ENCODE results near the gene CELSR1. TPM values are rescaled to one million over a fixed set of nuclear protein-coding genes. Genes with fewer than 3 reads are reported as not detected.
"Not testable (repeated sequence)": the region's sequence is repeated elsewhere in the genome, so short reads cannot be mapped to it uniquely, and the experiment has no call there.

Gene CELSR1
- total RNA-seq, 4 donors from 2014 or later: 18.4 to 56.0 (median 31.0) TPM

- no peak overlapping the region for H3K4me3 ChIP-seq (replicated peaks in 1 of 3)
- intact Hi-C loops (cut with DNase I): no loop called here
- no peaks in the 10 kb centered on the region for H3K36me3 ChIP-seq
- 95 to 100% methylated on average over 3 to 9 of the region's 9 CpGs for WGBS, 2 donors
- H3K9me3 ChIP-seq: no peaks in the 10 kb centered on the region
- no peaks in the 10 kb centered on the region for H3K27me3 ChIP-seq
- TF ChIP-seq CTCF (IDR thresholded peaks at IDR 0.05): no peak
- no peak for DNase-seq
- H3K4me1 ChIP-seq: no peaks in the 10 kb centered on the region
- H3K27ac ChIP-seq: no peak overlapping the region
These were observed 18.0 kb downstream of the CELSR1 start for GRCh38 chr22:46519377-46519776.

- intact Hi-C loops (cut with DNase I): no loop called here
- Histone ChIP-seq H3K27me3 (no peaks in the 10 kb centered on the region), H3K9me3 (no peaks in the 10 kb centered on the region), H3K27ac (peak overlapping the region in 1 of 3 donors; percentile 28), H3K36me3 (no peaks in the 10 kb centered on the region), H3K4me3 (replicated peaks in 1 of 3) (no peak overlapping the region), H3K4me1 (no peaks in the 10 kb centered on the region)
- 90 to 93% methylated on average over 25 of the region's 25 CpGs for WGBS, 2 donors
- no peak for TF ChIP-seq CTCF (IDR thresholded peaks at IDR 0.05)
- no peak for TF ChIP-seq POLR2A (IDR thresholded peaks at IDR 0.05)
- DNase-seq: no peak
These were observed 18.7 kb downstream of the CELSR1 start for GRCh38 chr22:46518542-46519325.

GRCh38 chr22:46518038-46518437, 19.4 kb downstream of the CELSR1 start:
- H3K4me1 ChIP-seq: no peaks in the 10 kb centered on the region
- no peaks in the 10 kb centered on the region for H3K36me3 ChIP-seq
- TF ChIP-seq POLR2A (IDR thresholded peaks at IDR 0.05): no peak
- no peak for TF ChIP-seq CTCF (IDR thresholded peaks at IDR 0.05)
- peak overlapping the region in 1 of 3 donors; percentile 28 for H3K27ac ChIP-seq
- 95 to 98% methylated on average over 14 to 18 of the region's 18 CpGs for WGBS, 2 donors
- intact Hi-C loops (cut with DNase I): no loop called here
- H3K4me3 ChIP-seq (replicated peaks in 1 of 3): no peak overlapping the region
- H3K27me3 ChIP-seq: no peaks in the 10 kb centered on the region
- H3K9me3 ChIP-seq: no peaks in the 10 kb centered on the region
- no peak for DNase-seq

GRCh38 chr22:46517255-46517761, 20.1 kb downstream of the CELSR1 start:
- peak in 1 of 2 donors; percentile 26 for DNase-seq
- TF ChIP-seq CTCF (IDR thresholded peaks at IDR 0.05): no peak
- TF ChIP-seq POLR2A (IDR thresholded peaks at IDR 0.05): no peak
- no peaks in the 10 kb centered on the region for H3K27me3 ChIP-seq
- 69 to 82% methylated on average over 21 to 22 of the region's 22 CpGs for WGBS, 2 donors
- no peaks in the 10 kb centered on the region for H3K36me3 ChIP-seq
- no peaks in the 10 kb centered on the region for H3K9me3 ChIP-seq
- H3K27ac ChIP-seq: peak overlapping the region in 1 of 3 donors; percentile 17
- no peaks in the 10 kb centered on the region for H3K4me1 ChIP-seq
- intact Hi-C loops (cut with DNase I): no loop called here
- H3K4me3 ChIP-seq (replicated peaks in 1 of 3): no peak overlapping the region

- Histone ChIP-seq H3K36me3 (no peaks in the 10 kb centered on the region), H3K27ac (no peak overlapping the region), H3K27me3 (no peaks in the 10 kb centered on the region), H3K4me3 (replicated peaks in 1 of 3) (no peak overlapping the region), H3K9me3 (no peaks in the 10 kb centered on the region), H3K4me1 (no peaks in the 10 kb centered on the region)
- intact Hi-C loops (cut with DNase I): no loop called here
- no peak for DNase-seq
- WGBS, 2 donors: 79 to 80% methylated on average over 10 of the region's 10 CpGs
- TF ChIP-seq POLR2A (IDR thresholded peaks at IDR 0.05) (no peak), CTCF (IDR thresholded peaks at IDR 0.05) (no peak)
These were observed 20.8 kb downstream of the CELSR1 start for GRCh38 chr22:46516638-46517037.

- H3K36me3 ChIP-seq; intact Hi-C loops (cut with DNase I); H3K4me3 ChIP-seq (replicated peaks in 1 of 3); H3K27ac ChIP-seq; DNase-seq; H3K27me3 ChIP-seq; H3K9me3 ChIP-seq; H3K4me1 ChIP-seq: not testable (repeated sequence)
- WGBS, 2 donors: 93 to 100% methylated on average over 5 of the region's 5 CpGs
These were observed 21.3 kb downstream of the CELSR1 start for GRCh38 chr22:46516112-46516487.

Data from thyroid gland (tissue), 4 donors.